GM18507 (cell line): ENCODE results near the gene MLPH.

Source experiments
- DNase-seq: peaks from one replicate; pipeline ENCODE4 v3.0.0; 2011; ENCODE audit warnings: low read depth; ENCODE audit not compliant: insufficient read length; ENCODE audit errors: extremely low spot score
- FAIRE-seq: peaks from 2 replicates; lab custom pipeline; 2011; peaks lifted over from hg19 to GRCh38; lab: Jason Lieb, UNC

The MLPH gene

DNA sequence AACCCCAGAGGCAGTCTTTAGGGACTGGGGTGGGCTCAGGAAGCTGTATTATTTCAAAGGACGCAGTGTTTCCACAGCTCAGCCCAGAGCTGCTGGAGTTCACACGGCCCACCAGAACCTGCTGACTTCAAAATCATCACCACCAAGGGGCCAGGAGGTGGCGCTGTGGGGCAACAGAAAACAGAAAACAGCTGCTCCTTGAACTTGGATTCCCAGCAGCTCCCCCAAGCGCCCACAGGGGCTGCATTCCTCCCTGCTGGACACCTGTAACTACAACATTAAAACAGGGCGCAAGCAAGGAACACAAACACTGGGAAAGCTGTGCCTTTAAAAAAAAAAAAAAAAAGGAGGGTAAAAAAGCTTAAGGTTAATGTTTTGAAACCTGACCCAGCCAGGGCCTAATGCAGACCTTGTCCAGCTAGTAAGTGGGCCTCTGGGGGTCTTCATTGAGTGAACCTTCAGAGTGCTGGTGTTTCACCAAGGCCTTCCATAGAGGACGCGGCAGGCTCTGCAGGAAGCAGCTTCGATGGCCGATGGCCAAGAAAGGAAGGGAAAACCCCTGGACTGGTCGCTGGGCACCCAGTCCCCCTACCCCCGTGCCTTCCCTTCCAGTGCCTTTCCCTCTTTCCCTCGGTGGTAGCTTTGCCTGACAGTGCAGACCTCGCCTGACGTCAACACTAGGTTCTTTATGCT is 25.9 kb downstream of the MLPH start:
- DNase-seq (peak; percentile 85), FAIRE-seq (peak; percentile 93)

DNA sequence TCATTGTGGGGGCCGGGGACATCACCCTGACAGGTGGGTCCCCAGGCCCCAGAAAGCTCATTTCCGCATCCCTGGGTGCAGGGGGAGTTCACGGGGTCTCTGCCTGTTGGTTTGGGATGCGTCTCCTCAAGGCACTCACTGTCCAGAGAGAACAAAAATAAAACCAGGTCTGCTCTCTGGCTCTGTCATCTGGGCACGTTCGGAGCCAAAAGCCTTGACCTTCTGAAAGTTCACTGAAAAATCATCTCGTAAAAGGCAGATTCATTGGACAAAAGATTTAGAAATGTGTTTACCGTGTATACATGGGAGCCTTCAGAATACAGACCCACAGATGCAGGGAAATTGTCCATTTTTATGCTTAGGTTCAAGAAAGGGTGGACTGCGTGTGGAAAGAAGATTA is 26.6 kb downstream of the MLPH start:
- no peak for DNase-seq
- no peak for FAIRE-seq

DNA sequence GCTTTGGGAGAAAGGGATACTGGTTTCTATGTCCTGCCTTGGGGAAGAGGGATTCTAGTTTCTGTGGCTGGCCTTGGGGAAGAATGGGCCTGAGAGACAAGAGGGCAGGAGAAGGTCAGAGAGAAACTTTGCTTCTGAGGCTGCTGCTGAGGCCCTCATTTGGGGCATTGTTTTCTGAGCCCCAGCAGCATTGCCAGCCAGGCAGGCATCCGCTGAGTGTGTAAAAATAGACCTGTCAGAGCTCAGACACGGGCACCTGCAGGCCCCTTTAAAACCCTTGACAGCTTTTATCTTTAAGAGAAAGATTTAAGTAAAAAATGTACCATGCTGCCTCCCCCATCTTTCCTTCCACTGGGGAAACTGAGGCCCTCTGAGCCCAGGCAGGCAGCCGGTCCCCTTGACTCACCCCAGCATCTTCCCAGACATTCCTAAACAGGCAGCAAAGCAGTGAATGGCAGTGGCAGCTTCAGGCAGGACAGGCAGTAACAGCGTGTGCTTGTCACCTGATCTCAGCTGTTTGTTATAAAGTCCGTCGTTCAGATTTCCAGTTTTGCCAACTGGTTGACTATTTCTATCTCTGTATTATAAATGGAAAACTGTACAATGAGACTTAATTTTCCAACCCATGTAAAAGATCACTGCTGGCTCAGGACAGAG is 27.6 kb downstream of the MLPH start:
- no peak for FAIRE-seq
- DNase-seq, result no peak

DNA sequence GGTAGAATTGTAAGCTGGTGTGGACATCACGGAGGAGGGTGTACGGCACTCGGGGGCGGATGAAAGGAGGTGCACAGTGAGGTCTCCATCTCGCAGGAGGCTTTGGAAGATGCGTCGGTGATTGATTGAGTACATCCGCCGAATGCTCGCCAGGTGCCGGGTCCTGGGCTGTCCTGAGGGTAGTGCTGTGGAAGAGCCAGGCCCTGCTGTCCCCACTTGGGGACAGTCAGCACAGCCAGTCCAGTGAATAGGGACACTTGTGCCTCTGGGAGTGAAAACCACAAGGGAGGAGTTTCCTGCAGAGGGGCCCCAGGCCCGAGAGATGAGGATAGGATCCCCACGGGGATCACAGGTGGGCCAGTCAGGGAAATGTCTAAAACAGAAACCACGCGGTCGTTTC is 28.1 kb downstream of the MLPH start:
- DNase-seq, result no peak
- FAIRE-seq, result no peak

DNA sequence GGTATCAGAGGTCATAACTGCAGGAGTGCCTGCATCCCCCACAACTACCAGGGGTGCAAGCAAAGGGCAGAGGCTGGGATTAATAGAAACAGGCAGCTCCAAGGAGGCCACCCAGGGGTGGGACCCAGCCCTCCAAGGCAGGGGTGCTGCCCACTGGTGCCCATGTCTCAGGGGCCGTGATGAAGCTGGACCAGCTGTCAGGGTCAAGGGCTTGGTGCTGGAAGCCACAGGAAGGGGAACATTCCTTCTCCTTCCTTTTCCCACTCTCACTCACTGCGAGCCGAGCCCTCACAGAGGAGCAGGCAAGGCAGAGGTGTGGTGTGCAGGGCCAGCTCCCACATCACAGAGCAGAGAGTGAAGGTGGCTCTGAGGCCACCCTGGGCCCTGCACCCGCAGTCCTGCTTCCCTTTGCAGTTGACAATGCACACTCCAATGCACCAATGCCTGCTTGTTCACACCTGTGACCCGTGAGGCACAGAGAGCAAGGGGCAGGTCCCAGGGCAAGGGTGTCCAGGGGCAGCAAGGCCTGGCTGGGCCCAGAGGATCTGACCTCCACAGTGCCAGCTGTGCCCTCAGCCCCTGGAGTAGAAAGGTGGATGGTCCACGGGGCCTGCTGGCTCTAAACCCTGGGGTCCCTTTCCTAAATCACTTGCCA is 28.7 kb downstream of the MLPH start:
- DNase-seq (no peak), FAIRE-seq (no peak)

DNA sequence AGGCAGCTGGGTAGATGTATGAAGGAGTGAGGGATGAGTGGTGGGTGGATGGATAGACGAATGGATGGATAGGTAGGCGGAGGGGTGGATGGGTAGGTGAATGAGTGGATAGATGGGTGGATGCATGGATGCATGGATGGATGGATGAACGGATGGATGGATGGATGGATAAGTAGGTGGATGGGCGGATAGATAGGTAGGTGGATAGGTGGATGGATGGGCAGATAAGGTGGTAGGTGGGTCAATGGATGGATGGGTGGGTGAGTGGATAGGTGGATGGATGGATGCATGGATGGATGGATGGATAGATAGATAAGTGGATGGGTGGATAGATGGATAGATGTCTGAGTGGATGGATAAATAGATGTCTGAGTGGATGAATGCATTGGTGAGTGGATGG is 30.1 kb downstream of the MLPH start:
- DNase-seq (no peak), FAIRE-seq (no peak)

DNA sequence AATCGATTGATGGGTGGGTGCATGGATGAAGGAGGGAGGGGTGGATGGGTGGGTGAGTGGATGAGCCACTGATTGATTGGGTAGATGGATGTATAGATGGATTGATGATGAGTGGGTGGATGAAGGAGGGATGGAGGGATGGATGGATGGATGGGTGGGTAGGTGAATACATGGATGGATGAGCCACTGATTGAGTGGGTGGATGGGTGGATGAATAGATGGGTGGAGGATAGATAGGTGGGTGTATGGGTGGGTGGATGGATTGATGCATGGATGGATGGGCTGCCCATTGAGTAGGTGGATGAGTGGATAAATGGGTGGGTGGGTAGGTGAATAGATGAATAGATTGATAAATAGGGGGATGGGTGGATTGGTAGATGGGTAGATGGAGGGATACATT is 30.9 kb downstream of the MLPH start:
- DNase-seq (no peak), FAIRE-seq (no peak)

DNA sequence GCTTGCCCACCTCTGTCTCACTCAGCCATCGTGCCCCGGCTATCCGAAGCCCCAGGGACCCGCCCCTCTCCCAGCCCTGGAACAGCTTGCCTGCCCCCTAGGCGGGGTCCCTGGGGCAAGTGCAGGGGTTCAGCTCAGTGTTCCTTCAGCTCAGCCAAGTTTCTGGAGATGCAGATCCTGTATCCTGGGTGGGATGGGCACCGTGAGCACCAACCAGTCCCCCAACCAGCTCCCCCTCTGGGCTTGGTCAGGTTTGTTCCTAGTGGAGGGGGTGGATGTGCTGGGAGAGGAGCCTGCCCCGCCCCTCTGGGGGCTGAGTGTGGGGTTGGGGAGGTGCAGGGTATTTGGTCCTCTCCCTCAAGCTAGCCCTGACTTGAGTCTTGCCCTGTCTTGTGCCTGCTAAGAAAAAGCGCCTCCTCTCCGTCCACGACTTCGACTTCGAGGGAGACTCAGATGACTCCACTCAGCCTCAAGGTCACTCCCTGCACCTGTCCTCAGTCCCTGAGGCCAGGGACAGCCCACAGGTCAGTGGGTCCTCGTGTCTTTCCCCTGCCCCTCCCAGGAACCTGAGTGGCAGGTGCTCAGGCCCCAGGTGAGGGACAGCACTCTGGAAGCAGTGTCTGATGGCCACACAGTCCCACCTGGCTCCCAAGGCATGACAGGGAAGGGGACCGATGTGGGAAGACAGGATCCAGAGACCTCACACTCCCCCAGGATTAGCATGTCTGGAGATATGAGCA is 32.6 kb downstream of the MLPH start:
- DNase-seq, result no peak
- FAIRE-seq, result no peak

DNA sequence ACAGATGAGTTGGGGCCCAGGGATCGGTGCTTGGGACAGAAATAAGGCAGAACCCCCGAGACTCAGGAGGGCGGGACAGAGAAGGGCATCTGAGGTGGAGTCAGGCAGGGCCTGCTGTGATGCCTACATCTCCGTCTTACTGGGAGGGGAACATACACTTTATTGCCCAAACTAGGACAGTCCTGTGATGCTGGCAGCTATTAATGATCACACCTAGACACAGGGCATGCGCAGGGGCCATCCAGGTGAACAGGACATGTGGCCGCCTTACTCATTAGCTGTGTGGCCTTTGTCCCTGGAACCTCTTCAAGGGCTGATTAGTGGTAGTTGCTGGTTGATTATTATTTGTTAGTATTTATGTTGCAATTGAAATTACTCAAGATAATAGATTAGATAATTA is 33.2 kb downstream of the MLPH start:
- DNase-seq (no peak), FAIRE-seq (no peak)

DNA sequence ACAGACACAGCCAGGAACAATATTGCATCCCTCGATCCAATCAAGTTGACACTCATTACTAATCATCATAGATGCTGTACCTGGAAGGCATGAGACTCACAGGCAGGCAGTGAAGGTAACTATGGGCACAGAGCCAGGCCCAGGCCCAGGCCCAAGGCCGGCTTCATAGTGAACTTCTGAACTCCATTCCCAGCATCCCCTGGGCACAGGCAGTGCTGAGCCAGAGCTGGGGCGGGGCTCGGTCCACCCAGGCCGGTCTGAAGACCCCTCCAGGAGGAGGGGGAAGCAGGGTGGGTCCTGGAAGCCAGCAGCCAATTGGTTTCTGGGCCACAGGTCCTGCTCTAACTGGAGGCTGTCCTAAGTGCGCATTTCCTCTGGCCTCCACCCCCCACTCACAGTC is 37.6 kb downstream of the MLPH start:
- FAIRE-seq, result no peak
- DNase-seq, result no peak

DNA sequence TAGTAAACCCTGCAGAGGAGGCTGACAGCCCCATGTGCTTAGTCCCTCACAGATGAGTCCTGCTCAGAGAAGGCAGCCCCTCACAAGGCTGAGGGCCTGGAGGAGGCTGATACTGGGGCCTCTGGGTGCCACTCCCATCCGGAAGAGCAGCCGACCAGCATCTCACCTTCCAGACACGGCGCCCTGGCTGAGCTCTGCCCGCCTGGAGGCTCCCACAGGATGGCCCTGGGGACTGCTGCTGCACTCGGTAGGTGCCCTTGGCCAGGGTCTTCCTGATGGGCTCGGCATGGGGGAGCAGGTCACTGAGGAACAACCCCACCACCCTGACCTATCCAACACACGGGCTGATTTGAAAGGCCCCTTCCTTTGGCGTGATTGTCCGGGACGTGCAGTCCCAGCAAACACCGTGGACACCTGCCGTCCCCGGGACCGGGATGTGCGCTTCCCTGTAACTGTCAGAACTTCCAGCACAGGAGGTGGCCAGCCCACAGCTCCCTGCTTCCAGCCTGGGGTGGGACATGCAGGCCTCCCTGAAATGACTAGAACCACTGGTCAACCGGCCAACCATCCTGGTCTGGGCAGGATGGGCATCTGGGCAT is 38.6 kb downstream of the MLPH start:
- FAIRE-seq (no peak), DNase-seq (no peak)

DNA sequence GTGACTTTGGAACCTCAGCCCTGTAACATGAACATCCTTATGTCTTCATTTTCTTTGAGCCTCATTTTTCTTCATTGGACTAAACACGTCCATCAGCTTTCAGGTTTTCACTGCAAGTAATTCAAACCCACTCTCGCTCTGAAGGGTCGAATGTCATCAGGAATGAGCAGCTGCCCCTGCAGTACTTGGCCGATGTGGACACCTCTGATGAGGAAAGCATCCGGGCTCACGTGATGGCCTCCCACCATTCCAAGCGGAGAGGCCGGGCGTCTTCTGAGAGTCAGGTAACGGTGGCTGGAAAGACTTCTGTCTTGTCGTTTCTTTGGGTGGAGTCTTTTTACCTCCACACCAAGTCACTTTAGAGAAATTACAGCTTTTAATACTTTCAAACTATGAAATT is 40.2 kb downstream of the MLPH start:
- DNase-seq (no peak), FAIRE-seq (no peak)

DNA sequence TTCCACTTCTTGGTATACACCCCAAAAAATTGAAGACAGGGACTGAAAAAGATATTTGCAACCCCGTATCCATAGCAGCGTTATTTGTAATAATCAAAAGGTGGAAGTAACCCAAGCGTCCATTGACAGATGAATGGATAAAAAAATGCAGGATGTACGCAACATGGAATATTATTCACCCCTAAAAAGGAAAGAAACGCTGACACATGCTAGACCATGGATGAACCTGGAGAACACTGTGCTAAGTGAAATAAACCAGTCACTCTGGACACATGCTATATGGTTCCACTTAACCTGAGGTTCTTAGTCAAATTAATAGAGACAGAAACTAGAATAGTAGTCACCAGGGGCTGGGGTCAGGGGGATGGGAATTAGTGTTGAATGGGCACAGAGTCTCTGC is 40.7 kb downstream of the MLPH start:
- FAIRE-seq, result no peak

DNA sequence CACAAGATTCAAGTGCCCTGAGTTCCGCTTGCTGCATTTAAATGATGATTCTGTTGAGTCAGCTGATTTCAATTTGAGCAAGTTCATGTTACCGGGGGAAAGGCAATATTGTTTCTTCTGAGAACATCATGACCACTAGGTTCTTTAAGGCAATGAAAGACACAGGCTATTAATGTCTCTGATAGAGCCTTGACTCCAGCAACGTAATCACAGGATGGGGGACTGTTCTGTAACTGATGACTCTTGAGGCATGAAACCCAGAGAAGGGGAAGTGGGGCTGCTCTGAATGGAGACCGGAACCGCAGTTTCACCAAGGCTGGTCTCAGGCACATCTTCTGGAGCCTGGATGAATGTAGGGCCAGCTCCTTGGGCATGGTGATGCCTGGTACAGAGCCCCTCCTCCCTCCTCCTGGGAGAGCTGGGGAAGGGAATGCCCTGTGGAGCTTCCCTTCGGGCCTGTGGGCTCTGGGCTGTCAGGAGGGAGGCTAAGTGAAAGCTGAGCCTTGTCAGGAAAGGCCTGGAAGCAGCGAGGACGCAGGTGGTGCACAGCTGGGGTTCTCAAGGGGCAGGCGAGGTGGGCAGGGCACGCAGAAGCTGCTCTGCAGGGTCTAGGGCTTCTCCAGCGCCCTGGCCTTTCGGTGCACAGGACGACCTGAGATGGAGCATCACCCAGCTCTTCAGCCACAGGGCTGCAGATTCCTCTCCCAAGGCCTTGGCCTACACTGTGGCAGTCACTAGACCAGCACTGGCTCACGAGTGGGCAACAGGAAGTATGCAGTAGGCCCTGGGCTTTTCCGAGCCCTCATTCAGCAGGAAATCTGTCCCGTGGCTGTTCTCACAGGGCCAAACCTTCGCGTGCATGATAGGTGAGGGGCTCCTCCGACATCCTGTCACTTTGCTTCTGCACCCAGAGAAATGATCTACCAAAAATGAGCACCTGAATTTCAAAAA is 42.7 kb downstream of the MLPH start:
- FAIRE-seq (peak; percentile 97), DNase-seq (peak; percentile 53)

More for the DNA sequence above, 40.7 kb downstream of the MLPH start:
- no peak for DNase-seq

DNA sequence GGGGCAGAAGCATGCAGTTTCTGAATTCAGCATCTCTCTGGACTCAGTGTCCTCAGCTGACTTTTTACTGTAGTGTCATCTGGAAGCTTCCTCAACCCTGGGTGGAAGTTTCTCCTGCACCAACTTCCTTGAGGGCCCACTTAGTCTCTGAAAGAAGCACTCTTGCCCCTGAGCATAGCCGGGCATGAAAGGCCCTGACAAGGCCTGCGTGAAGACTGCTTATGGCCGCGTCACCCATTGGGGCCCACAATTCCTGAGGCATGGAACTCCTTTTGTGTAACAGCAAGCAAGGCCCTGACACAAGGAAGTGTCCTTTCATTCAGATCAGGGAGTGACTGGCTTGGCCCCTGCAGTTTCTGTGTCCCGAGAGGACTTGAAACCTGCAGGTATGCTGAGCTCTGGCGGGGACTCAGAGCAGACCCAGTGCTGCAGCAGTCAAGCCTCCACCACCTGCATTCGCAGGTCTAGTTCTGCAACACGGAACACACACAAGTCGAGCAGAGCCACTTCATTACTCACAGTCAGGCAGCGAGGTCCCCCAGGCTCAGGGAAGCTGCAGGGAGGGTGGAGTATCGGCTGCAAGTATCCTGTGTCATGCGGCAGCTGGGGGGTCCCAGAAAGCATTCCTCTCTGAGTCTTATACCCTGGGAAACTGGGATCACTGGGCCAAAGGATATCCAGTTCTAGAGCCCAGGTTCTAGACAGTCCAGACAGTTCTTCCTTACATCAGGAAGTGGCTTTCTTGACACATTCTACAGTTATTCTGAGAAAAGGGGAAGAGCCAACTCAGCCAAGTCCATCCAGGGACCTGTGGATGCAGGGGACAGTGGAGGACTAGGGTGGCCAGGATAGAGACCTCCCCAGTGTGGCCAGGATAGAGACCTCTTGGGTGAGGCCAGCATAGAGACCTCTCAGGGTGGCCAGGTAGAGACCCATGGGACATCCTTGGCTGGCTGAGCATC is 43.7 kb downstream of the MLPH start:
- FAIRE-seq, result peak; percentile 82
- DNase-seq, result no peak

DNA sequence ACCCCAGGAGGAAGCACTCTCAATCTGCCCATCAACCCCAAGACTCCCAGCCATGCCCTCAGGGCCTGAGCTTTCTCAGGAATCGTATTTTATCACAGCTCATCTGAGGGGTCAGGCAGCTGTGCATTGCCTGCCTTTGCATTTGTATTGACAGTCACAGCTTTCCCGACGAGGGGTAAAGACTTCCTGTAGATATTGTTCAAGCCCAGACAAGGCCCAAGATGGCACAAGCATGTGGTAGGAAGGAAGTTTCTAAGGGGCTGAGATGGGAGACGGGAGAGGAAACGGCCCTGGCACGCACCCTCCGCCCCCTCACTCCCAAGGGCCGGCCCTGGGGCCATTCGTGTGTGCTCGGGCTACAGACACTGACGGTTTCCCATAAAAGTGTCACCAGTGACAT is 45.1 kb downstream of the MLPH start:
- DNase-seq (no peak), FAIRE-seq (no peak)

DNA sequence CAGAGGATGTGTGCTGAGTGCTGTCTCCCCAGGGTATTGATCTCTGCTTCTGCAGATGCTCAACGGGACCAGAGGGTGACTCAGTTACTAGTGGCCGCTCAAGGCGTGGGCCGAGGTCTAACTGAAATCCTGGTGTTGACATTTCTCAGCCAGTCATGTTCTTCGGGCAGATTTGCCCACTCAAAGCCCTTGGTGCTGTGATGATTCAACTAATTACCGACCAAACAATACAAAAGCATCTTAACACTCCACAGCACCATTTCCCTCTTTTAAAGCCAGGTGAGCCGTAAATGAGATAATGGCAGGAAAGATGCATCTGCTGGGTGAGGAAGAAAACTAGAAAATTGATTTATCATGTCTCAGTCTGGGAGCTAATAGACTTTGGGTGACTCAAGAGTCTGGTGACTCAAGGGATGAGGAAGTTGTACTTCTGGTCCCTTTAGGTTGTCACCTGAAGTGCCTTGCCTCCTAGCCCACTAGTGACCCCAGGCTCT is 46.7 kb downstream of the MLPH start:
- no peak for FAIRE-seq
- no peak for DNase-seq

DNA sequence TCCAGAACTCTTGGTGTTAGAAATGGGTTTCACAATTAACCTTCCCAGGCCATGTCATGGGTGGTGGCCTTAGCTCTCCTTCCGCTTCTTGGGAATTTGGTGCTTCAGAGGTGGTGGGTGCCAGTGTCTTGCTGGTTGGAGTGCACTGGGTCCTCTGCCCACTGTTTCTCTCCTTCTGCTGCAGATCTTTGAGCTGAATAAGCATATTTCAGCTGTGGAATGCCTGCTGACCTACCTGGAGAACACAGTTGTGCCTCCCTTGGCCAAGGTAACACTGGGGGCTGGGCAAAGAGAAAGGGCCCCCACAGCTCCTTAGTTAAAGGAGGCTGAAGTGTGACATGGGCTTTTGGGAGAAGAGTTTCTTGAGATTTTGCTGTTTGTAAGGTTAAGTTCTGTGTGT is 47.3 kb downstream of the MLPH start:
- FAIRE-seq (no peak), DNase-seq (no peak)
